Duodenal mucosa (tissue), 2 donors: Measurements from ENCODE around the gene TEX28.

Source experiments
- H3K27ac ChIP-seq: one replicate; pipeline ENCODE4 v1.7.0; 2013; ENCODE audit warnings: low read depth, low read length
- H3K27me3 ChIP-seq, 2 donors: one replicate each; pipeline ENCODE4 v1.7.0; 2013; ENCODE audit warnings: low read length in 2 of 2, control low read depth in 1 of 2; ENCODE audit not compliant: insufficient read depth in 2 of 2, control insufficient read depth in 1 of 2
- H3K36me3 ChIP-seq, 2 donors: one replicate each; pipeline ENCODE4 v1.7.0; 2013; ENCODE audit warnings: low read length in 2 of 2, control low read depth in 1 of 2; ENCODE audit not compliant: insufficient read depth in 2 of 2, control insufficient read depth in 1 of 2
- H3K4me1 ChIP-seq, 2 donors: one replicate each; pipeline ENCODE4 v1.7.0; 2013; ENCODE audit warnings: low read length in 2 of 2, control low read depth in 1 of 2; ENCODE audit not compliant: insufficient read depth in 2 of 2, control insufficient read depth in 1 of 2
- H3K4me3 ChIP-seq, 2 donors: one replicate each; pipeline ENCODE4 v1.7.0; 2013; ENCODE audit warnings: low read length in 2 of 2, low read depth in 1 of 2
- H3K9ac ChIP-seq, 2 donors: one replicate each; pipeline ENCODE4 v1.7.0; 2013; ENCODE audit warnings: low read length in 2 of 2, low read depth in 1 of 2
- H3K9me3 ChIP-seq, 2 donors: one replicate each; pipeline ENCODE4 v1.7.0; 2013; ENCODE audit warnings: low read length in 2 of 2, control low read depth in 1 of 2; ENCODE audit not compliant: control insufficient read depth in 1 of 2

Gene TEX28

GRCh38 chrX:154327038-154327820 is 32.3 kb upstream of the TEX28 start:
- H3K9me3 ChIP-seq: no peaks in the 10 kb centered on the region
- no peaks in the 10 kb centered on the region for H3K4me1 ChIP-seq
- H3K9ac ChIP-seq: no peak overlapping the region
- no peak overlapping the region for H3K4me3 ChIP-seq
- H3K27me3 ChIP-seq: no peaks in the 10 kb centered on the region
- H3K36me3 ChIP-seq: no peaks in the 10 kb centered on the region
- H3K27ac ChIP-seq: peak overlapping the region; percentile 10

GRCh38 chrX:154325541-154325940 is 30.6 kb upstream of the TEX28 start:
- Histone ChIP-seq H3K4me1 (no peaks in the 10 kb centered on the region), H3K9me3 (no peaks in the 10 kb centered on the region), H3K4me3 (no peak overlapping the region), H3K9ac (no peak overlapping the region), H3K36me3 (no peaks in the 10 kb centered on the region), H3K27me3 (no peaks in the 10 kb centered on the region), H3K27ac (no peak overlapping the region)

- Histone ChIP-seq H3K4me1 (no peaks in the 10 kb centered on the region), H3K9ac (no peak overlapping the region), H3K27ac (no peak overlapping the region), H3K27me3 (no peaks in the 10 kb centered on the region), H3K36me3 (no peaks in the 10 kb centered on the region), H3K4me3 (no peak overlapping the region), H3K9me3 (no peaks in the 10 kb centered on the region)
Observed at GRCh38 chrX:154323537-154323936, 28.6 kb upstream of the TEX28 start.

- Histone ChIP-seq H3K27ac (no peak overlapping the region), H3K4me3 (no peak overlapping the region), H3K27me3 (no peaks in the 10 kb centered on the region), H3K9ac (no peak overlapping the region), H3K9me3 (no peaks in the 10 kb centered on the region), H3K36me3 (no peaks in the 10 kb centered on the region), H3K4me1 (no peaks in the 10 kb centered on the region)
Observed at GRCh38 chrX:154322890-154323289, 28.0 kb upstream of the TEX28 start.

- Histone ChIP-seq H3K9ac (no peak overlapping the region), H3K27ac (no peak overlapping the region), H3K4me1 (no peaks in the 10 kb centered on the region), H3K27me3 (no peaks in the 10 kb centered on the region), H3K4me3 (no peak overlapping the region), H3K9me3 (no peaks in the 10 kb centered on the region), H3K36me3 (no peaks in the 10 kb centered on the region)
Observed at GRCh38 chrX:154321594-154321993, 26.7 kb upstream of the TEX28 start.

- Histone ChIP-seq H3K9ac (no peak overlapping the region), H3K4me3 (no peak overlapping the region), H3K27ac (no peak overlapping the region), H3K9me3 (no peaks in the 10 kb centered on the region), H3K27me3 (no peaks in the 10 kb centered on the region), H3K36me3 (no peaks in the 10 kb centered on the region), H3K4me1 (no peaks in the 10 kb centered on the region)
Observed at GRCh38 chrX:154321152-154321551, 26.2 kb upstream of the TEX28 start.

- Histone ChIP-seq H3K4me3 (no peak overlapping the region), H3K27me3 (no peaks in the 10 kb centered on the region), H3K36me3 (no peaks in the 10 kb centered on the region), H3K27ac (no peak overlapping the region), H3K9ac (no peak overlapping the region), H3K9me3 (no peaks in the 10 kb centered on the region), H3K4me1 (no peaks in the 10 kb centered on the region)
Observed at GRCh38 chrX:154320406-154320805, 25.5 kb upstream of the TEX28 start.

GRCh38 chrX:154317391-154317995 is 22.6 kb upstream of the TEX28 start:
- H3K36me3 ChIP-seq: no peaks in the 10 kb centered on the region

GRCh38 chrX:154315416-154315815 is 20.5 kb upstream of the TEX28 start:
- H3K27me3 ChIP-seq: no peaks in the 10 kb centered on the region
- H3K4me3 ChIP-seq: no peak overlapping the region
- H3K36me3 ChIP-seq: no peaks in the 10 kb centered on the region
- no peaks in the 10 kb centered on the region for H3K4me1 ChIP-seq
- H3K9me3 ChIP-seq: no peaks in the 10 kb centered on the region
- H3K27ac ChIP-seq: no peak overlapping the region
- no peak overlapping the region for H3K9ac ChIP-seq

More at GRCh38 chrX:154317391-154317995, 22.6 kb upstream of the TEX28 start:
- H3K4me1 ChIP-seq: no peaks in the 10 kb centered on the region
- no peaks in the 10 kb centered on the region for H3K9me3 ChIP-seq
- no peak overlapping the region for H3K27ac ChIP-seq
- H3K27me3 ChIP-seq: no peaks in the 10 kb centered on the region
- no peak overlapping the region for H3K4me3 ChIP-seq
- H3K9ac ChIP-seq: no peak overlapping the region

GRCh38 chrX:154313147-154313546 is 18.2 kb upstream of the TEX28 start:
- Histone ChIP-seq H3K27ac (no peak overlapping the region), H3K4me1 (no peaks in the 10 kb centered on the region), H3K36me3 (no peaks in the 10 kb centered on the region), H3K9me3 (no peaks in the 10 kb centered on the region), H3K4me3 (no peak overlapping the region), H3K9ac (no peak overlapping the region), H3K27me3 (no peaks in the 10 kb centered on the region)
